ENCODE results near the gene PNPLA2.

Gene PNPLA2

GRCh38 chr11:844693-845644 lies 26.3 kb downstream of the PNPLA2 start:
- peak; percentile 74 to 77 for DNase-seq (ENCODE audit: low read depth in 2 of 2)

- no peak for DNase-seq (ENCODE audit: low read depth in 2 of 2)
These were observed 27.3 kb downstream of the PNPLA2 start for GRCh38 chr11:845872-846495.

- no peak for DNase-seq (ENCODE audit: low read depth in 2 of 2)
These were observed 27.9 kb downstream of the PNPLA2 start for GRCh38 chr11:846496-847098.

GRCh38 chr11:847876-848275 lies 29.2 kb downstream of the PNPLA2 start:
- DNase-seq (ENCODE audit: low read depth in 2 of 2): no peak

- DNase-seq (ENCODE audit: low read depth in 2 of 2): no peak
These were observed 29.7 kb downstream of the PNPLA2 start for GRCh38 chr11:848380-848931.

- no peak for DNase-seq (ENCODE audit: low read depth in 2 of 2)
These were observed 30.6 kb downstream of the PNPLA2 start for GRCh38 chr11:849104-849824.

GRCh38 chr11:849951-850774 lies 31.4 kb downstream of the PNPLA2 start:
- no peak for DNase-seq (ENCODE audit: low read depth in 2 of 2)

GRCh38 chr11:850775-851763 lies 32.4 kb downstream of the PNPLA2 start:
- DNase-seq (ENCODE audit: low read depth in 2 of 2): no peak

- no peak for DNase-seq (ENCODE audit: low read depth in 2 of 2)
These were observed 34.0 kb downstream of the PNPLA2 start for GRCh38 chr11:852762-853161.

- DNase-seq (ENCODE audit: low read depth in 2 of 2): no peak
These were observed 35.2 kb downstream of the PNPLA2 start for GRCh38 chr11:853682-854448.

- DNase-seq (ENCODE audit: low read depth in 2 of 2): no peak
These were observed 36.1 kb downstream of the PNPLA2 start for GRCh38 chr11:854601-855329.

GRCh38 chr11:855330-855674 lies 36.6 kb downstream of the PNPLA2 start:
- no peak for DNase-seq (ENCODE audit: low read depth in 2 of 2)

GRCh38 chr11:855796-856195 lies 37.1 kb downstream of the PNPLA2 start:
- no peak for DNase-seq (ENCODE audit: low read depth in 2 of 2)

- no peak for DNase-seq (ENCODE audit: low read depth in 2 of 2)
These were observed 37.7 kb downstream of the PNPLA2 start for GRCh38 chr11:856397-856796.

GRCh38 chr11:858053-858761 lies 39.5 kb downstream of the PNPLA2 start:
- no peak for DNase-seq (ENCODE audit: low read depth in 2 of 2)

- no peak for DNase-seq (ENCODE audit: low read depth in 2 of 2)
These were observed 40.1 kb downstream of the PNPLA2 start for GRCh38 chr11:858762-859339.
